ENCODE data around the gene HARBI1. TPM values are rescaled to one million over a fixed set of nuclear protein-coding genes. Genes with fewer than 3 reads are reported as not detected.
A peak's percentile ranks its signal among the peaks of the same experiment; 100 is the strongest.

The HARBI1 gene
- polyA plus RNA-seq, 1 of the 3 experiments (the other 2 are of a cell fraction): 2.4 TPM

- H3K9ac ChIP-seq: peak overlapping the region; percentile 98
- CTCF ChIA-PET: interaction anchor here (1.0 to 4.0 kb wide), 9 partner anchors 9 to 228 kb away, joined by 3 to 18 read pairs (median 5); no protein-coding TSS in a partner anchor
- WGBS (ENCODE audit: low lambda C conversion rate): 3% methylated on average over 9 of the region's 15 CpGs
Measured at GRCh38 chr11:46616551-46617133, 385 bp downstream of the HARBI1 start.

DNA sequence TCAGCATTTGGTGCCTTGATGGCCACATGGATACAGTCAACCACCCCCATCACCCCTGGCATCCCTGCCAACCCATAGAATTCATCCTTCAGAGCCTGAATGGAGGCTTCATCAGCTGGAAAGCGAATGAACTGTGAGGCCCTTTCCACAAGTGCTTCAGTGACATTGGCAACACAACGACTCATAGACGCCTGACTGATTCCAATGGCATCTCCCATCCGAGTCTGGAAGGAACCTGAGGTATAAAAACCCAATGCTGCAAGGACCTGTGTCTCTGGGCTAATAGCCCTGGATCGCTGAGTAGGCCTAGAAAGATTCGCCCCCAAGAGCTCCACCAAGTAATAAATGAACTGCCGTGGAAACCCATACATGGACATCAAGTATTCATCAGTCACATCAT is 1.3 kb downstream of the HARBI1 start:
- POLR2A ChIA-PET: no interaction called here
- H3K79me2 ChIP-seq (ENCODE audit: insufficient read depth): peaks cover 67% of the 10 kb centered on the region

More at GRCh38 chr11:46616551-46617133, 385 bp downstream of the HARBI1 start:
- peak overlapping the region; percentile 84 for H3K4me2 ChIP-seq
- H3K4me3 ChIP-seq (ENCODE audit: low read depth in 2 of 2, low read length in 1 of 2): peak overlapping the region; percentile 88 to 100
- POLR2A ChIA-PET: no interaction called here
- DNase-seq: no peak
- no peaks in the 10 kb centered on the region for H3F3A ChIP-seq (replicated peaks; ENCODE audit: insufficient read depth)
- H4K20me1 ChIP-seq (ENCODE audit: insufficient read depth): no peaks in the 10 kb centered on the region
- H3K79me2 ChIP-seq (ENCODE audit: insufficient read depth): peaks cover 70% of the 10 kb centered on the region
- H3K9me3 ChIP-seq: no peaks in the 10 kb centered on the region
- H3K4me1 ChIP-seq (ENCODE audit: control insufficient read depth in 1 of 2, insufficient read depth in 2 of 2, low read depth in 1 of 2, low read length in 1 of 2): peaks cover 6 to 17% of the 10 kb centered on the region in 2 experiments; a peak in 3 of 4 replicates
- TF ChIP-seq SMC3 (IDR thresholded peaks at IDR 0.05; ENCODE audit: low read depth, low read length) (no peak), MAX (IDR thresholded peaks at IDR 0.05; ENCODE audit: low read depth) (no peak), NFIC (IDR thresholded peaks at IDR 0.05; ENCODE audit: borderline replicate concordance) (no peak), SIN3A (IDR thresholded peaks at IDR 0.05; ENCODE audit: borderline replicate concordance, low read depth, low read length) (no peak), TCF12 (IDR thresholded peaks at IDR 0.05) (no peak), NRF1 (IDR thresholded peaks at IDR 0.05; ENCODE audit: low read depth, low read length) (no peak), JUND (IDR thresholded peaks at IDR 0.05) (no peak), MXI1 (IDR thresholded peaks at IDR 0.05; ENCODE audit: low read depth, low read length) (peak; percentile 60; the same call in 1 of the 2 replicates), EZH2phosphoT487 (IDR thresholded peaks at IDR 0.05; ENCODE audit: borderline replicate concordance, low read depth) (no peak), RFX5 (IDR thresholded peaks at IDR 0.05; ENCODE audit: low read length) (no peak), POLR2AphosphoS5 (IDR thresholded peaks at IDR 0.05; ENCODE audit: low read depth, low read length) (peak; percentile 84)
- peak overlapping the region; percentile 88 for H2AFZ ChIP-seq (ENCODE audit: low read depth)
- no peaks in the 10 kb centered on the region for H3K9me2 ChIP-seq
- H3K36me3 ChIP-seq (replicated peaks in 1 of 2; ENCODE audit: control insufficient read depth in 1 of 2, insufficient read depth in 2 of 2, low read length in 1 of 2): peaks cover 4 to 11% of the 10 kb centered on the region in 2 experiments
- peak overlapping the region; percentile 93 to 94 for H3K27ac ChIP-seq (ENCODE audit: low read depth in 2 of 2, low read length in 1 of 2)
- H3K27me3 ChIP-seq (ENCODE audit: insufficient read depth): no peaks in the 10 kb centered on the region

More for the DNA sequence above, 1.3 kb downstream of the HARBI1 start:
- Histone ChIP-seq H3K4me2 (peak overlapping the region; percentile 84), H3K4me3 (ENCODE audit: low read depth in 2 of 2, low read length in 1 of 2) (peak overlapping the region in 1 of 2 experiments; percentile 100; a peak in 1 of 4 replicates), H3K9ac (no peak overlapping the region), H3K27me3 (ENCODE audit: insufficient read depth) (no peaks in the 10 kb centered on the region), H2AFZ (ENCODE audit: low read depth) (no peak overlapping the region), H3K9me3 (no peaks in the 10 kb centered on the region), H3K9me2 (no peaks in the 10 kb centered on the region), H3K4me1 (ENCODE audit: control insufficient read depth in 1 of 2, insufficient read depth in 2 of 2, low read depth in 1 of 2, low read length in 1 of 2) (peaks cover 6 to 17% of the 10 kb centered on the region in 2 experiments; a peak in 3 of 4 replicates), H3K36me3 (replicated peaks in 1 of 2; ENCODE audit: control insufficient read depth in 1 of 2, insufficient read depth in 2 of 2, low read length in 1 of 2) (peaks cover 0 to 4% of the 10 kb centered on the region in 2 experiments), H3F3A (replicated peaks; ENCODE audit: insufficient read depth) (no peaks in the 10 kb centered on the region), H4K20me1 (ENCODE audit: insufficient read depth) (no peaks in the 10 kb centered on the region), H3K27ac (ENCODE audit: low read depth in 2 of 2, low read length in 1 of 2) (peak overlapping the region in 1 of 2 experiments; percentile 94; a peak in 1 of 4 replicates)
- no peak for DNase-seq
- CTCF ChIA-PET: interaction anchor here (0.6 to 4.0 kb wide), 3 partner anchors 8 to 334 kb away, joined by 3 to 18 read pairs (median 3); no protein-coding TSS in a partner anchor
- TF ChIP-seq EZH2phosphoT487 (IDR thresholded peaks at IDR 0.05; ENCODE audit: borderline replicate concordance, low read depth): no peak
- peak; percentile 17; the same call in 1 of the 2 replicates for TF ChIP-seq FOSL2 (IDR thresholded peaks at IDR 0.05; ENCODE audit: borderline replicate concordance, low read depth)
- no peak for TF ChIP-seq GATA2 (CRISPR knock-in tag; IDR thresholded peaks at IDR 0.05)
- TF ChIP-seq MEF2A (IDR thresholded peaks at IDR 0.05; ENCODE audit: borderline replicate concordance, low read depth): no peak
- 79% methylated on average over 5 of the region's 7 CpGs for WGBS (ENCODE audit: low lambda C conversion rate)

Measured in SK-N-SH (cell line).